ENCODE data around the gene PTPRO.

The PTPRO gene

GRCh38 chr12:15520083-15520482 lies 197.8 kb downstream of the PTPRO start:
- FAIRE-seq (no peak), DNase-seq (ENCODE audit: insufficient read length, low spot score) (no peak)

GRCh38 chr12:15520844-15521243 lies 198.5 kb downstream of the PTPRO start:
- FAIRE-seq, result no peak
- DNase-seq (ENCODE audit: insufficient read length, low spot score), result no peak

- FAIRE-seq, result no peak
- peak; percentile 6 for DNase-seq (ENCODE audit: insufficient read length, low spot score)
Measured at GRCh38 chr12:15522574-15523187, 200.4 kb downstream of the PTPRO start.

GRCh38 chr12:15525441-15525840 lies 203.1 kb downstream of the PTPRO start:
- DNase-seq (ENCODE audit: insufficient read length, low spot score) (no peak), FAIRE-seq (no peak)

GRCh38 chr12:15526033-15526432 lies 203.7 kb downstream of the PTPRO start:
- DNase-seq (ENCODE audit: insufficient read length, low spot score) (no peak), FAIRE-seq (no peak)

- FAIRE-seq (no peak), DNase-seq (ENCODE audit: insufficient read length, low spot score) (no peak)
Measured at GRCh38 chr12:15527201-15528080, 205.1 kb downstream of the PTPRO start.

- FAIRE-seq, result no peak
- no peak for DNase-seq (ENCODE audit: insufficient read length, low spot score)
Measured at GRCh38 chr12:15528666-15529065, 206.4 kb downstream of the PTPRO start.

- no peak for DNase-seq (ENCODE audit: insufficient read length, low spot score)
- no peak for FAIRE-seq
Measured at GRCh38 chr12:15530361-15530760, 208.1 kb downstream of the PTPRO start.

GRCh38 chr12:15532364-15532977 lies 210.2 kb downstream of the PTPRO start:
- DNase-seq (ENCODE audit: insufficient read length, low spot score), result peak; percentile 8
- FAIRE-seq, result no peak

GRCh38 chr12:15534322-15534721 lies 212.0 kb downstream of the PTPRO start:
- DNase-seq (ENCODE audit: insufficient read length, low spot score), result no peak
- FAIRE-seq, result no peak

GRCh38 chr12:15534874-15535273 lies 212.6 kb downstream of the PTPRO start:
- FAIRE-seq, result no peak
- no peak for DNase-seq (ENCODE audit: insufficient read length, low spot score)

GRCh38 chr12:15535352-15535781 lies 213.1 kb downstream of the PTPRO start:
- no peak for DNase-seq (ENCODE audit: insufficient read length, low spot score)
- FAIRE-seq, result no peak

GRCh38 chr12:15536446-15536845 lies 214.1 kb downstream of the PTPRO start:
- FAIRE-seq, result no peak
- no peak for DNase-seq (ENCODE audit: insufficient read length, low spot score)

- FAIRE-seq, result no peak
- no peak for DNase-seq (ENCODE audit: insufficient read length, low spot score)
Measured at GRCh38 chr12:15538881-15539280, 216.6 kb downstream of the PTPRO start.

GRCh38 chr12:15540005-15540404 lies 217.7 kb downstream of the PTPRO start:
- DNase-seq (ENCODE audit: insufficient read length, low spot score) (no peak), FAIRE-seq (no peak)

GRCh38 chr12:15540469-15540872 lies 218.2 kb downstream of the PTPRO start:
- DNase-seq (ENCODE audit: insufficient read length, low spot score) (peak; percentile 5), FAIRE-seq (no peak)

GRCh38 chr12:15541996-15542631 lies 219.8 kb downstream of the PTPRO start:
- FAIRE-seq (no peak), DNase-seq (ENCODE audit: insufficient read length, low spot score) (no peak)

- DNase-seq (ENCODE audit: insufficient read length, low spot score) (no peak), FAIRE-seq (no peak)
Measured at GRCh38 chr12:15543347-15543746, 221.0 kb downstream of the PTPRO start.

- no peak for DNase-seq (ENCODE audit: insufficient read length, low spot score)
- FAIRE-seq, result no peak
Measured at GRCh38 chr12:15544589-15544988, 222.3 kb downstream of the PTPRO start.

- no peak for DNase-seq (ENCODE audit: insufficient read length, low spot score)
- no peak for FAIRE-seq
Measured at GRCh38 chr12:15545334-15545733, 223.0 kb downstream of the PTPRO start.

- DNase-seq (ENCODE audit: insufficient read length, low spot score) (no peak), FAIRE-seq (no peak)
Measured at GRCh38 chr12:15546102-15546701, 223.9 kb downstream of the PTPRO start.
